Upper lobe of left lung (tissue), 4 donors: Measurements from ENCODE around the gene RERE.

Source experiments
- CTCF ChIP-seq, 6 experiments: fragments of 450-650 bp in 4 of 6; fragments of 200-600 bp in 2 of 6; sonication (generic) in 2 of 6; IDR thresholded peaks; one replicate each; pipeline ENCODE4 v1.5.1; 2016 to 2019; ENCODE audit warnings: antibody characterized with exemption in 6 of 6
- EP300 ChIP-seq, 4 donors: sonication (generic); formaldehyde crosslinking; IDR thresholded peaks; one replicate each; pipeline ENCODE4 v1.5.1; 2017; ENCODE audit warnings: antibody characterized with exemption in 4 of 4, control low read depth in 2 of 4
- POLR2A ChIP-seq, 4 donors: fragments of 450-650 bp; IDR thresholded peaks; one replicate each; pipeline ENCODE4 v1.5.1; 2016 to 2017; ENCODE audit warnings: antibody characterized with exemption in 4 of 4, mild to moderate bottlenecking in 2 of 4
- POLR2AphosphoS5 ChIP-seq, 2 donors: sonication (generic); formaldehyde crosslinking; IDR thresholded peaks; one replicate each; pipeline ENCODE4 v1.5.1; 2017; ENCODE audit warnings: antibody characterized with exemption in 2 of 2

GRCh38 chr1:8334106-8334851 is 483.2 kb downstream of the RERE start:
- TF ChIP-seq CTCF (IDR thresholded peaks at IDR 0.05) (no peak), POLR2A (IDR thresholded peaks at IDR 0.05) (no peak), EP300 (IDR thresholded peaks at IDR 0.05) (no peak), POLR2AphosphoS5 (IDR thresholded peaks at IDR 0.05) (no peak)
